HL-60 (cell line): ENCODE data around the gene ESRRB.

Experiments
- DNase-seq, 2 experiments: peaks; one replicate each; pipeline ENCODE4 v3.0.0-alpha.2; 2010 to 2020; ENCODE audit warnings: low read depth in 1 of 2, low spot score in 1 of 2
- H3K27ac ChIP-seq: fragments of 250-450 bp; sonication (Bioruptor Pico); replicated peaks from 2 replicates; pipeline ENCODE4 v1.5.1; 2020; ENCODE audit warnings: mild to moderate bottlenecking, moderate library complexity
- H3K27me3 ChIP-seq: fragments of 250-450 bp; sonication (Bioruptor Pico); 2 replicates; pipeline ENCODE4 v1.5.1; 2021; ENCODE audit warnings: mild to moderate bottlenecking, moderate library complexity; ENCODE audit not compliant: insufficient read depth, poor library complexity, severe bottlenecking
- H3K4me3 ChIP-seq: replicated peaks from 2 replicates; pipeline ENCODE4 v1.5.1; 2011; ENCODE audit warnings: mild to moderate bottlenecking, control low read depth, low read length; ENCODE audit not compliant: insufficient read depth
- CTCF ChIP-seq: IDR thresholded peaks from one replicate; pipeline ENCODE4 v1.5.1; 2011; ENCODE audit warnings: low read length, control low read depth, inconsistent platforms; ENCODE audit not compliant: insufficient read depth
- GABPA ChIP-seq: IDR thresholded peaks from 2 replicates; pipeline ENCODE4 v1.6.1; 2012; ENCODE audit warnings: low read depth
- POLR2AphosphoS5 ChIP-seq: IDR thresholded peaks from 2 replicates; pipeline ENCODE4 v1.6.1; 2012; ENCODE audit warnings: low read depth
- REST ChIP-seq: IDR thresholded peaks from 2 replicates; pipeline ENCODE4 v1.6.1; 2012; ENCODE audit warnings: low read depth; ENCODE audit not compliant: insufficient replicate concordance
- SPI1 ChIP-seq: IDR thresholded peaks from 2 replicates; pipeline ENCODE4 v1.6.1; 2012; ENCODE audit warnings: low read depth, mild to moderate bottlenecking, borderline replicate concordance

Gene ESRRB

GRCh38 chr14:76456200-76456599, 80.3 kb downstream of the ESRRB start:
- no peak overlapping the region for H3K4me3 ChIP-seq
- no peaks in the 10 kb centered on the region for H3K27me3 ChIP-seq
- H3K27ac ChIP-seq = no peak overlapping the region
- TF ChIP-seq POLR2AphosphoS5 (no peak), REST (no peak), CTCF (no peak), SPI1 (no peak), GABPA (no peak)
- DNase-seq = peak in 1 of 2 experiments; percentile 11

- no peak for DNase-seq
- H3K4me3 ChIP-seq = no peak overlapping the region
- no peaks in the 10 kb centered on the region for H3K27me3 ChIP-seq
- TF ChIP-seq CTCF (no peak), REST (no peak), POLR2AphosphoS5 (no peak), GABPA (no peak), SPI1 (no peak)
- no peak overlapping the region for H3K27ac ChIP-seq
These were observed 81.1 kb downstream of the ESRRB start for GRCh38 chr14:76456891-76457586.

- no peak overlapping the region for H3K4me3 ChIP-seq
- TF ChIP-seq REST = no peak
- TF ChIP-seq GABPA = no peak
- no peak for TF ChIP-seq CTCF
- no peak for TF ChIP-seq SPI1
- no peak for TF ChIP-seq POLR2AphosphoS5
- H3K27ac ChIP-seq = no peak overlapping the region
- H3K27me3 ChIP-seq = no peaks in the 10 kb centered on the region
- no peak for DNase-seq
These were observed 81.9 kb downstream of the ESRRB start for GRCh38 chr14:76457841-76458240.
